Epithelial cell of proximal tubule (primary cell): ENCODE measurements around the gene CCL17. TPM values are rescaled to one million over a fixed set of nuclear protein-coding genes. Genes with fewer than 3 reads are reported as not detected.

Source experiments
- DNase-seq: peaks from one replicate; pipeline ENCODE4 v3.0.0-alpha.2; 2011; ENCODE audit warnings: low read depth
- H3K4me3 ChIP-seq: 2 replicates; pipeline ENCODE4 v1.5.1; 2011; ENCODE audit warnings: low read depth, mild to moderate bottlenecking, low read length
- total RNA-seq: library from RNA; depleted of rRNA; stranded (reverse); fragments of >200 nt; gene quantifications from 2 replicates; pipeline ENCODE4 v1.2.3, GENCODE V29; 2015
- TF ChIP-seq, protein P1 (sequence below): conservative IDR thresholded peaks from 2 replicates; pipeline ENCODE4 v1.5.1; 2012; ENCODE audit warnings: low read depth, mild to moderate bottlenecking, low read length

CCL17 gene
- total RNA-seq, 1 donor from 2014 or later, result not detected

DNA sequence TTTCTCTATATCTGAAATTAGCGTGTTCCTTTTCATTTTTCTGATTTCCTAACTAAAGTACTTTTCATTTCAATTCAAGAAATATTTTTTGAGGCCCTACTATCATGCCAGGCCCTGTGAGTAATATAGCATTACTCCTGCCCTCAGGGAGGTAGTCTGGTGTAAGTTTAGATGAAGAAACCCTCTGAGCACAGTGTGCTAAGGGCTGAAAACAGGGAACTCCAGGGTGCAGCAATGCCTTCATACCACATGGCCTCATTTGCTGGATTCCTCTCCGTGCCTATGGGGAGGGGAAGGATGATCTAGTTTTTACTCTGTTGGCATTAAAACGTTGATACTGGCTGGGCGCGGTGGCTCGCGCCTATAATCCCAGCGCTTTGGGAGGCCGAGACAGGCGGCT, 47.5 kb downstream of the CCL17 start:
- TF ChIP-seq, protein P1, sequence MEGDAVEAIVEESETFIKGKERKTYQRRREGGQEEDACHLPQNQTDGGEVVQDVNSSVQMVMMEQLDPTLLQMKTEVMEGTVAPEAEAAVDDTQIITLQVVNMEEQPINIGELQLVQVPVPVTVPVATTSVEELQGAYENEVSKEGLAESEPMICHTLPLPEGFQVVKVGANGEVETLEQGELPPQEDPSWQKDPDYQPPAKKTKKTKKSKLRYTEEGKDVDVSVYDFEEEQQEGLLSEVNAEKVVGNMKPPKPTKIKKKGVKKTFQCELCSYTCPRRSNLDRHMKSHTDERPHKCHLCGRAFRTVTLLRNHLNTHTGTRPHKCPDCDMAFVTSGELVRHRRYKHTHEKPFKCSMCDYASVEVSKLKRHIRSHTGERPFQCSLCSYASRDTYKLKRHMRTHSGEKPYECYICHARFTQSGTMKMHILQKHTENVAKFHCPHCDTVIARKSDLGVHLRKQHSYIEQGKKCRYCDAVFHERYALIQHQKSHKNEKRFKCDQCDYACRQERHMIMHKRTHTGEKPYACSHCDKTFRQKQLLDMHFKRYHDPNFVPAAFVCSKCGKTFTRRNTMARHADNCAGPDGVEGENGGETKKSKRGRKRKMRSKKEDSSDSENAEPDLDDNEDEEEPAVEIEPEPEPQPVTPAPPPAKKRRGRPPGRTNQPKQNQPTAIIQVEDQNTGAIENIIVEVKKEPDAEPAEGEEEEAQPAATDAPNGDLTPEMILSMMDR, result no peak
- DNase-seq, result no peak
- no peak overlapping the region for H3K4me3 ChIP-seq

DNA sequence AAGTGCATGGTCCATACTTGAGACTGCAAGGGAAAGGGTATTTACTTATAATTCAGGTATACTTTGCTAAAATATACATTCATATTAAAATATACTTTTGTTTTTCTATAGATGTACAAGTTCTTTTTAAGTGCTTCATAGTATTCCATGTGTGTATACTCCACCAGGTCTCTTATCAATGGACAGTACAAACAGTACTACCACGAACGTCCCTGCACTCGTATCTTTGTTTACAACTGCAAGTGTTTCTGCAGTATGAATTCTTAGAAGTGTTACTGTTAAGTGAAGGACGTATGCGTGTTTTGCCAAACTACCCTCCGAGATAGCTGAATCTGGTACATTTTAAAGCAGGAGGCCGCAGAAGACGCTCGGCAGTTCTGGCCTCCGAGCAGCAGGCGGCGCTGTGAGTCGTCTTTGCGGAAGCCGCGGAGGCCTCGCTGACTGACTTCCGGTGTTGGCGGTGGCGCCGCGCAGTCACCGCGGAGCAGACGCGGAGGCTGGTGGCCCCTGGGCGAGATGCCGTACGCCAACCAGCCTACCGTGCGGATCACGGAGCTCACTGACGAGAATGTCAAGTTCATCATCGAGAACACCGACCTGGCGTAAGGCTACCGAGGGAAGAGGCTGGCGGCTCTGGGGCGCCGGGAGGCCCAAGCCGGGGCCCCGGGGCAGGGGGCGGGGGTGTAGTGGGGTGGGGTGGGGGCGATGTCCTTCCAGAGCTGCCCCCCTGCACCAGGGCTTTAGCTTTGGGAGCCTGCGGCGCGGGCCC, 57.8 kb downstream of the CCL17 start, which contains the start of gene POLR2C:
Gene POLR2C (plus strand): TSS at position 471 of the 769 bp plus-strand sequence. CDS start 46 bp downstream, at position 517.
- no peak for DNase-seq
- TF ChIP-seq, protein P1, result peak; percentile 74

DNA sequence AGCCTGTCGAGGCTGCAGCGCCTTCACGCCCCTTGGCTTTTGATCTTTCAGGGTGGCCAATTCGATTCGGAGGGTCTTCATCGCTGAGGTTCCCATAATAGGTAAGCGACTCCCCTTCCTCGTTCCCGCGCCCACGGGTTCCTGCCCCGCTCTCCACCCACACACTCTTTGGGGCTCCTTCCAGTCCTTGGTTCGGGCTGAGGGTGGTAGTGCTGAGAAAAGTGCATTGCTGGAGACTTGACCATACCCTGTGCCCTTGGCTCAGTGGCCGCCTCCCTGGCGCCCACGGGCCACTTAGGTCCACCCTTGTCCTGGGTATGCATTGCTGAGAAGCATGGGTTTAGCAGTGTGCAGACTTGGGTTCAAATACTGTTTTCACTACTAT, 58.4 kb downstream of the CCL17 start:
- H3K4me3 ChIP-seq, result peak overlapping the region; percentile 83
- no peak for DNase-seq
- TF ChIP-seq, protein P1, result no peak

More for the DNA sequence above, 57.8 kb downstream of the CCL17 start, which contains the start of gene POLR2C:
- H3K4me3 ChIP-seq, result peak within 1 kb of the TSS; percentile 83

DNA sequence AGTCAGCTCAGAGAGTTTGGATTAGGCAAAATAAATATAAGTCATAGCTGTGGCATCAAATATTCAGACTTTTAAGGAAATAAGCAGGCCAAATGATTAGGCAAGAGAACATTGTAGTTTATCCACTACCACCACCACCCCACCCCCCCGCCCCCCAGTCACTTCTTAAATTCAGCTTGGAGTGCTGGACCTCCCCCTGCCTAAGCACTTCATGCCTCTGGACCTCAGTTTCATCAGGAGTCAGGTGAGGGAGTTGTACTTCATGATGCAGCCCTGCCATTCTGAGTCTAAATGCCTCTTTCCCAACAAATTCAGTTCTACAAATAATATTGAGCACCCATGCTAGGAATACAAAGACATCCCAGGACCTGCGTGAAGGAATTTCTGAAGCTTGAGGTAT, 60.0 kb downstream of the CCL17 start:
- TF ChIP-seq, protein P1, result no peak
- no peak for DNase-seq
- no peak overlapping the region for H3K4me3 ChIP-seq

Other genes with a start within 250 kb of the CCL17 start
- 79.4 and 105 TPM in 2 replicates for gene PSME3IP1, start 218.7 kb upstream of the CCL17 start, total RNA-seq
- gene RSPRY1, start 218.4 kb upstream of the CCL17 start, total RNA-seq, result 28.6 and 46.5 TPM in 2 replicates
- gene ARL2BP, start 159.5 kb upstream of the CCL17 start, total RNA-seq, result 44.6 and 55.7 TPM in 2 replicates
- 2.5 and 6.1 TPM in 2 replicates for gene PLLP, start 120.1 kb upstream of the CCL17 start, total RNA-seq
- not detected in 2 replicates for gene CCL22, start 46.0 kb upstream of the CCL17 start, total RNA-seq
- gene CX3CL1, start 32.3 kb upstream of the CCL17 start, total RNA-seq, result 6.4 and 13.5 TPM in 2 replicates
- 69.1 and 75.6 TPM in 2 replicates for gene CIAPIN1, start 42.6 kb downstream of the CCL17 start, total RNA-seq
- 40.0 and 45.4 TPM in 2 replicates for gene COQ9, start 42.7 kb downstream of the CCL17 start, total RNA-seq
- gene POLR2C, start 57.9 kb downstream of the CCL17 start, total RNA-seq, result 64.5 and 140 TPM in 2 replicates
- gene DOK4, start 81.7 kb downstream of the CCL17 start, total RNA-seq, result 35.3 and 39.5 TPM in 2 replicates
- 14.0 and 22.7 TPM in 2 replicates for gene CCDC102A, start 131.8 kb downstream of the CCL17 start, total RNA-seq
- gene ADGRG5, start 137.9 kb downstream of the CCL17 start, total RNA-seq, result 0.29 and 0.58 TPM in 2 replicates
- gene ADGRG1, start 223.9 kb downstream of the CCL17 start, total RNA-seq, result 33.9 and 101 TPM in 2 replicates